Measurements from ENCODE around the gene AREG. TPM values are rescaled to one million over a fixed set of nuclear protein-coding genes. Genes with fewer than 3 reads are reported as not detected.

AREG gene
- total RNA-seq, 4 donors from 2014 or later = 13.0 to 40.6 (median 26.2) TPM

DNA sequence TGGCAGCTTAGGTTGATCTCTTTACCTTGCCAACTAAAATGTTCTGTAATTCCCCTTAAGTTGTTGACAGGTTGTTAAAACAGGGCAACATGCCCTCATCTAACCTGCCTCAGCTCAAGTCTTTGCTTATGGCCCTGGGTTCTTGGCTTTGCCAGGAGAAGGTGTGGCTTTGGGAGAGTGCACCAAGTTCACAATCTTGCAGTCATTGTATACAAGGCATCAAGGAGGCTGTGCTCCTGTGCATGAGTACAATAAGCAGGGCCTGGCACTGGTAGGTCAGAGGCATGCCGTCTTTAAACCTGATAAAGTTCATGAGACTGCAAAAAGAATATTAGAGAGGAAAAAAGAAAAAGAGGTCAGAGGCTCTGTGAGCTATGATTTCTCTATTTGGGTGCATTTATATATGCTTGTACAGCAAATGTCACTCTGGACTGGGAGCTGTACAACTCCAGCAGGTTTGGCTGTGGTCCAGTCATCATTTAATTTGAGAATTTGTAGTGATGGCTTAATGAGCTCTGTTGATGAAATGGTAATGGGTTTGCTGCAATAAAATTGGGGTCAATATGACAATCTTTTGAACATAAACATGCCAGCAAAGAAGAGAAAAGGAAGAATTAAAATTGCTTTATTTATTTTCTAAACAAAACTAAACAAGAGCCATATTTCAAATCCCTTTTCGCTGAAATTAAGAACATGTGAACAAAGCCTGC lies 30.3 kb downstream of the AREG start:
- DNase-seq (ENCODE audit: low spot score in 2 of 2) = no peak
- Histone ChIP-seq H3K27me3 (no peaks in the 10 kb centered on the region), H3K9me3 (no peaks in the 10 kb centered on the region), H3K27ac (no peak overlapping the region), H3K4me1 (peaks cover 38% of the 10 kb centered on the region), H3K36me3 (no peaks in the 10 kb centered on the region), H3K4me3 (no peak overlapping the region)
- WGBS = 61% methylated on average over 2 of the region's 2 CpGs
- TF ChIP-seq POLR2A (IDR thresholded peaks at IDR 0.05) (no peak), EP300 (IDR thresholded peaks at IDR 0.05) (no peak), POLR2AphosphoS5 (IDR thresholded peaks at IDR 0.05) (no peak)
- TF ChIP-seq, protein P1, sequence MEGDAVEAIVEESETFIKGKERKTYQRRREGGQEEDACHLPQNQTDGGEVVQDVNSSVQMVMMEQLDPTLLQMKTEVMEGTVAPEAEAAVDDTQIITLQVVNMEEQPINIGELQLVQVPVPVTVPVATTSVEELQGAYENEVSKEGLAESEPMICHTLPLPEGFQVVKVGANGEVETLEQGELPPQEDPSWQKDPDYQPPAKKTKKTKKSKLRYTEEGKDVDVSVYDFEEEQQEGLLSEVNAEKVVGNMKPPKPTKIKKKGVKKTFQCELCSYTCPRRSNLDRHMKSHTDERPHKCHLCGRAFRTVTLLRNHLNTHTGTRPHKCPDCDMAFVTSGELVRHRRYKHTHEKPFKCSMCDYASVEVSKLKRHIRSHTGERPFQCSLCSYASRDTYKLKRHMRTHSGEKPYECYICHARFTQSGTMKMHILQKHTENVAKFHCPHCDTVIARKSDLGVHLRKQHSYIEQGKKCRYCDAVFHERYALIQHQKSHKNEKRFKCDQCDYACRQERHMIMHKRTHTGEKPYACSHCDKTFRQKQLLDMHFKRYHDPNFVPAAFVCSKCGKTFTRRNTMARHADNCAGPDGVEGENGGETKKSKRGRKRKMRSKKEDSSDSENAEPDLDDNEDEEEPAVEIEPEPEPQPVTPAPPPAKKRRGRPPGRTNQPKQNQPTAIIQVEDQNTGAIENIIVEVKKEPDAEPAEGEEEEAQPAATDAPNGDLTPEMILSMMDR (IDR thresholded peaks at IDR 0.05) = no peak

DNA sequence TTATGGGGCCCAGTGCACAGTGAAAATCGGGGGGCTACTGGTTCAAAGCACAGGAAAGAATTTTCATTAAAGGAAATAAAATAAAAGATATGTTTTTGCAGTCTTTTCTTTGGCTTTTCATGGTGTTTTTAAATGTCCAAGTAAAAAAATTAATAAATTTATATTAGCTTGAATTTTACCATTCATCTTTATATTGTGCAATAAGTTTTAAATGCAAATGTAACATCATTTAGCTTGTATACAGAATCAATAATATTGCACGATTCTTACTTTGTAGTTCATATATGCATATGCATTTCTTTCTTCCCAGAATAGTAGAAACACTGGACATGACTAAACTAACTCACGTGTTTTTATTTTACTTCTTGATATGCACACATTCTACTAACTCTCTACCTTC lies 31.0 kb downstream of the AREG start:
- no peaks in the 10 kb centered on the region for H3K9me3 ChIP-seq
- WGBS = 77% methylated on average over 3 of the region's 3 CpGs
- H3K36me3 ChIP-seq = no peaks in the 10 kb centered on the region
- no peak overlapping the region for H3K4me3 ChIP-seq
- no peak for TF ChIP-seq POLR2AphosphoS5 (IDR thresholded peaks at IDR 0.05)
- no peak overlapping the region for H3K27ac ChIP-seq
- H3K4me1 ChIP-seq = peaks cover 45% of the 10 kb centered on the region
- H3K27me3 ChIP-seq = no peaks in the 10 kb centered on the region
- DNase-seq (ENCODE audit: low spot score in 2 of 2) = no peak

DNA sequence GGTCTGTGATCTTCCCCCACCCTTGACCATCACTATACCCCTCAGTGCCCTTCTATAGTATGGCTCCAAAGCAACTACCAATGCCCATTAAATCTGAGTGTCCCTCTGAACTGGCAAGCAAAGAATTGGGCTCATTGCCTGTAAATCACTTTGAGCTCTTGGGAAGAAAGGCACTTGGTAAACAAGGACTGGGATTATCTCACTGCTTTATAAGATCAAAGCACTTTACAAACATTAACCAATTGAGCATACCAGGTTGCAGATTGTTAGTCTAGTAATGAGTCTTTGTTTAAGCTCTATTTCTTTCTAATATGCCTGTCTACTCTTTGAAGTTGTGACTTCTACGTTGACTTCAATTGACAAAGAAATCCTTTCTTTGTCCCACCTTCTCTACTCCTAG lies 34.1 kb downstream of the AREG start:
- Histone ChIP-seq H3K4me1 (peaks cover 34% of the 10 kb centered on the region), H3K27ac (no peak overlapping the region), H3K4me3 (no peak overlapping the region), H3K36me3 (no peaks in the 10 kb centered on the region), H3K9me3 (no peaks in the 10 kb centered on the region), H3K27me3 (no peaks in the 10 kb centered on the region)
- WGBS = 57% methylated on average over 1 of the region's 1 CpG
- DNase-seq (ENCODE audit: low spot score in 2 of 2) = no peak
- TF ChIP-seq, protein P1 (IDR thresholded peaks at IDR 0.05) = no peak
- TF ChIP-seq POLR2AphosphoS5 (IDR thresholded peaks at IDR 0.05) = no peak
- TF ChIP-seq POLR2A (IDR thresholded peaks at IDR 0.05) = no peak
- no peak for TF ChIP-seq EP300 (IDR thresholded peaks at IDR 0.05)

DNA sequence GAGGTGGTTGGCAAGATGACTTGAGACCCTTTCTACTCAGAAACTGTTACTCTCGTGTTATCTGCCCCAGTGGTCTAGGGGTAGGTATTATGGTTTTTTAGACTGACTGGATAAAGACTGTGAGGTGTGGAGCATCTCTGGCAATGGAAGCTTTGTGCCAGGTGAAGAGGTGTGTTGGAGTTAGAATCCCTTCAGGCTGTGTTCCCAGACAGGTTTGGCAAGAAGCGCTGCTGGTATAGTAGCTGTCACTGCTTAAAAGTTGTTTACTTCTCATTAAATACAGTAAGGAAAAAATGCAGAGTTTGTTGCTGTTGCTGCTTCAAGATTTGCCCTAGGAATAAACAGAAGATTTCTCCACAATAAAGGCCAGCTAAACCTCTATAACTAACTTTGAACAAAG lies 35.3 kb downstream of the AREG start:
- H3K4me1 ChIP-seq = peaks cover 25% of the 10 kb centered on the region
- 56% methylated on average over 2 of the region's 2 CpGs for WGBS
- TF ChIP-seq POLR2A (IDR thresholded peaks at IDR 0.05) = no peak
- no peak for TF ChIP-seq POLR2AphosphoS5 (IDR thresholded peaks at IDR 0.05)
- TF ChIP-seq EP300 (IDR thresholded peaks at IDR 0.05) = no peak
- TF ChIP-seq, protein P1 (IDR thresholded peaks at IDR 0.05) = no peak
- no peaks in the 10 kb centered on the region for H3K9me3 ChIP-seq
- no peak for DNase-seq (ENCODE audit: low spot score in 2 of 2)
- no peak overlapping the region for H3K27ac ChIP-seq
- no peaks in the 10 kb centered on the region for H3K27me3 ChIP-seq
- no peaks in the 10 kb centered on the region for H3K36me3 ChIP-seq
- no peak overlapping the region for H3K4me3 ChIP-seq

DNA sequence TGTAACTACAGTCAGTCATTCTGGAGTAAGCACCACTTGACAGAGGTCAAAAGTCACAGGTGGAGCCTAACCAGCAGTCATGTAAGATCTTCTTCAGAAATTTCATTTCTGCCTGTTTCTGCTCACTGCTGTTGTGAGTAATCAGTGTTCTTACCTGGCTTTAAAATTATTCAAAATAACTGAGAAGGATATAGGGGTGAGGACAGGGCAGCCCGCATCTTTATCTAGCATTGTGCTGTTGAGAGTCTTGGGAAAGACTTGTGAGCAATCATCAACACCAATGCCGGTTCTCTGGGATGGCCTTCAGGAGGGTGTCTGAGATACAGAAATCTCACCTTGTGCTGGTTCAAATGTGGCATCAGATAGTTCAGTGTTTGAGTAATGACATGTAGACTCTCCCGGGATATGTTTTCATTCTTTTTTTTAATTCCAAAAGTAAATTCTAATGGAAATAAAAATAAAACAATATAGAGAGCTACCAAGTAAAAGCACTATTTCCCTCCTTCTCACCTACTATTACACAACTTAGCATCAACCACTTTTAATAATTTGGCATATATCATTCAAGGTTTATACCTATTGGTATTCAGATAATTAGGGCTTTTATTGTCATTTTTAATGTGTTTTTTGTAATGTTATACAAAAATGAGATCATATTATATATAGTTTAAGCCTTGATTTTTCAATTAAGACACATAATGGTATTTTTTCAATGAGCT lies 37.1 kb downstream of the AREG start:
- Histone ChIP-seq H3K4me1 (peaks cover 21% of the 10 kb centered on the region), H3K27me3 (no peaks in the 10 kb centered on the region), H3K4me3 (no peak overlapping the region), H3K9me3 (no peaks in the 10 kb centered on the region), H3K36me3 (no peaks in the 10 kb centered on the region), H3K27ac (no peak overlapping the region)
- 85% methylated on average over 3 of the region's 3 CpGs for WGBS
- no peak for DNase-seq (ENCODE audit: low spot score in 2 of 2)
- TF ChIP-seq POLR2AphosphoS5 (IDR thresholded peaks at IDR 0.05) = no peak
- TF ChIP-seq POLR2A (IDR thresholded peaks at IDR 0.05) = no peak
- no peak for TF ChIP-seq EP300 (IDR thresholded peaks at IDR 0.05)
- TF ChIP-seq, protein P1 (IDR thresholded peaks at IDR 0.05) = no peak

All from suprapubic skin (tissue), 4 donors.